H1 (cell line): ENCODE data around the gene ITPK1. TPM values are rescaled to one million over a fixed set of nuclear protein-coding genes. Genes with fewer than 3 reads are reported as not detected.

Experiments
- CTCF ChIA-PET: fragments of 300-600 bp; sonication (Branson Sonifier 250); formaldehyde crosslinking; loops from one replicate; lab custom pipeline; 2021; ENCODE audit not compliant: partially characterized antibody; lab: Charles Lee
- POLR2A ChIA-PET: fragments of 300-600 bp; sonication (Branson Sonifier 250); formaldehyde crosslinking; loops from one replicate; lab custom pipeline; 2021; ENCODE audit warnings: inconsistent platforms; ENCODE audit not compliant: partially characterized antibody; lab: Charles Lee
- DNase-seq, 2 experiments: peaks; one replicate each; pipeline versions ENCODE4 v3.0.0 to v3.0.0-alpha.2; 2010 to 2022; ENCODE audit warnings: low spot score in 2 of 2, low read depth in 1 of 2, mixed read lengths in 1 of 2
- FAIRE-seq: peaks from 2 replicates; lab custom pipeline; 2011; peaks lifted over from hg19 to GRCh38; lab: Jason Lieb, UNC
- H2AFZ ChIP-seq: 2 replicates; pipeline ENCODE4 v1.8.1; 2012; ENCODE audit warnings: low read length, inconsistent platforms
- H2AK5ac ChIP-seq: 2 replicates; pipeline ENCODE4 v1.6.1; 2013; ENCODE audit warnings: low read depth, low read length
- H2BK120ac ChIP-seq: replicated peaks from 2 replicates; pipeline ENCODE3; 2013; ENCODE audit warnings: low read depth, low read length, inconsistent platforms
- H2BK12ac ChIP-seq: 2 replicates; pipeline ENCODE4 v1.6.1; 2013; ENCODE audit warnings: low read depth, low read length
- H2BK15ac ChIP-seq: 2 replicates; pipeline ENCODE4 v1.6.1; 2013; ENCODE audit warnings: low read length
- H2BK20ac ChIP-seq: 2 replicates; pipeline ENCODE4 v1.6.1; 2013; ENCODE audit warnings: low read length
- H2BK5ac ChIP-seq: 2 replicates; pipeline ENCODE4 v1.6.1; 2013; ENCODE audit warnings: low read depth, low read length
- H3K14ac ChIP-seq: 2 replicates; pipeline ENCODE4 v1.6.1; 2013; ENCODE audit warnings: inconsistent platforms; ENCODE audit not compliant: insufficient read length
- H3K18ac ChIP-seq: 2 replicates; pipeline ENCODE4 v1.6.1; 2013; ENCODE audit warnings: low read length; ENCODE audit errors: extremely low read depth
- H3K23ac ChIP-seq: 2 replicates; pipeline ENCODE4 v1.6.1; 2013; ENCODE audit warnings: inconsistent platforms; ENCODE audit not compliant: insufficient read length
- H3K23me2 ChIP-seq: 2 replicates; pipeline ENCODE4 v1.6.1; 2013; ENCODE audit warnings: low read depth, low read length
- H3K27ac ChIP-seq: 2 replicates; pipeline ENCODE4 v1.6.1; 2011; ENCODE audit warnings: low read depth, low read length, inconsistent platforms
- H3K27me3 ChIP-seq, 4 experiments: replicated peaks in 1 of 4; 1 replicate in 1 of 4; 2 replicates in 3 of 4; pipeline versions ENCODE4 v1.6.1 to v1.8.1; 2011 to 2013; ENCODE audit warnings: low read length in 3 of 4, mild to moderate bottlenecking in 3 of 4, inconsistent platforms in 2 of 4, mixed read lengths in 2 of 4, moderate library complexity in 1 of 4; ENCODE audit not compliant: control insufficient read depth in 3 of 4, insufficient read depth in 3 of 4; ENCODE audit errors: extremely low read depth in 1 of 4
- H3K36me3 ChIP-seq, 4 experiments: 2 replicates each; pipeline versions ENCODE4 v1.6.1 to v1.8.1; 2011 to 2013; ENCODE audit warnings: mild to moderate bottlenecking in 4 of 4, low read length in 3 of 4, moderate library complexity in 2 of 4, control low read depth in 1 of 4, inconsistent platforms in 1 of 4; ENCODE audit not compliant: insufficient read depth in 4 of 4, control insufficient read depth in 2 of 4
- H3K4ac ChIP-seq: replicated peaks from 2 replicates; pipeline ENCODE3; 2013; ENCODE audit warnings: low read length, low read depth, mixed read lengths, inconsistent platforms; ENCODE audit not compliant: insufficient read length
- H3K4me1 ChIP-seq, 4 experiments: replicated peaks in 1 of 4; 1 replicate in 1 of 4; 2 replicates in 3 of 4; pipeline versions ENCODE4 v1.6.1 to v1.8.1; 2011 to 2013; ENCODE audit warnings: low read length in 3 of 4, inconsistent platforms in 2 of 4, mixed read lengths in 1 of 4; ENCODE audit not compliant: insufficient read depth in 4 of 4, control insufficient read depth in 3 of 4
- H3K4me2 ChIP-seq, 2 experiments: 2 replicates each; pipeline versions ENCODE4 v1.6.1 to v1.8.1; 2011 to 2013; ENCODE audit warnings: low read depth in 2 of 2, low read length in 2 of 2, control low read depth in 1 of 2, inconsistent platforms in 1 of 2, mild to moderate bottlenecking in 1 of 2; ENCODE audit not compliant: insufficient read depth in 1 of 2
- H3K4me3 ChIP-seq, 4 experiments: fragments of 200-600, 300-600 bp in 1 of 4; sonication (generic), shearing (Covaris generic), sonication (Bioruptor Twin) in 1 of 4; 2 replicates each; pipeline versions ENCODE4 v1.5.1 to v1.8.1; 2011 to 2016; ENCODE audit warnings: low read length in 4 of 4, low read depth in 3 of 4, control low read depth in 2 of 4, inconsistent platforms in 2 of 4, mild to moderate bottlenecking in 2 of 4, mixed read lengths in 1 of 4, moderate library complexity in 1 of 4; ENCODE audit not compliant: insufficient read depth in 2 of 4; ENCODE audit errors: extremely low read depth in 1 of 4
- H3K56ac ChIP-seq: replicated peaks from 2 replicates; pipeline ENCODE3; 2013; ENCODE audit warnings: low read depth, mild to moderate bottlenecking, mixed read lengths, low read length, inconsistent platforms; ENCODE audit not compliant: insufficient read length
- H3K79me1 ChIP-seq: 2 replicates; pipeline ENCODE4 v1.6.1; 2013; ENCODE audit warnings: low read depth, low read length, control low read depth
- H3K79me2 ChIP-seq, 2 experiments: 2 replicates each; pipeline versions ENCODE4 v1.6.1 to v1.8.1; 2012 to 2013; ENCODE audit warnings: low read length in 2 of 2, mild to moderate bottlenecking in 2 of 2, inconsistent platforms in 1 of 2; ENCODE audit not compliant: insufficient read depth in 2 of 2, control insufficient read depth in 1 of 2
- H3K9ac ChIP-seq, 4 experiments: replicated peaks in 1 of 4; 1 replicate in 1 of 4; 2 replicates in 3 of 4; pipeline versions ENCODE4 v1.6.1 to v1.8.1; 2011 to 2013; ENCODE audit warnings: low read depth in 3 of 4, low read length in 3 of 4, control low read depth in 2 of 4, mild to moderate bottlenecking in 2 of 4, moderate library complexity in 2 of 4, inconsistent platforms in 1 of 4; ENCODE audit errors: extremely low read depth in 1 of 4
- H3K9me3 ChIP-seq, 2 experiments: 2 replicates each; pipeline versions ENCODE4 v1.6.1 to v1.8.1; 2012 to 2013; ENCODE audit warnings: mild to moderate bottlenecking in 2 of 2, moderate library complexity in 2 of 2, control low read depth in 1 of 2, inconsistent platforms in 1 of 2, low read depth in 1 of 2, low read length in 1 of 2, mixed read lengths in 1 of 2; ENCODE audit not compliant: insufficient read depth in 2 of 2
- H4K20me1 ChIP-seq, 2 experiments: replicated peaks in 1 of 2; 2 replicates each; pipeline versions ENCODE3 to v1.8.1; 2011 to 2013; ENCODE audit warnings: inconsistent platforms in 2 of 2, low read length in 2 of 2, mild to moderate bottlenecking in 1 of 2; ENCODE audit not compliant: insufficient read depth in 2 of 2, control insufficient read depth in 1 of 2
- H4K5ac ChIP-seq: 2 replicates; pipeline ENCODE4 v1.6.1; 2013; ENCODE audit warnings: low read length, low read depth, mixed read lengths, inconsistent platforms; ENCODE audit not compliant: insufficient read length
- H4K8ac ChIP-seq: 2 replicates; pipeline ENCODE4 v1.8.0; 2013; ENCODE audit warnings: mild to moderate bottlenecking, moderate library complexity, low read length, inconsistent platforms; ENCODE audit not compliant: insufficient read depth; ENCODE audit errors: extremely low read depth
- H4K91ac ChIP-seq: replicated peaks from 2 replicates; pipeline ENCODE3; 2013; ENCODE audit warnings: low read length, mixed read lengths, inconsistent platforms; ENCODE audit not compliant: insufficient read length
- CTCF ChIP-seq, 3 experiments: IDR thresholded peaks; 1 replicate in 2 of 3; 2 replicates in 1 of 3; pipeline versions ENCODE4 v1.5.1 to v1.6.1; 2011; ENCODE audit warnings: low read length in 3 of 3, mild to moderate bottlenecking in 3 of 3, inconsistent platforms in 2 of 3, low read depth in 1 of 3, moderate library complexity in 1 of 3; ENCODE audit not compliant: insufficient read depth in 1 of 3; ENCODE audit errors: control extremely low read depth in 1 of 3
- GABPA ChIP-seq: IDR thresholded peaks from 2 replicates; pipeline ENCODE4 v1.6.1; 2011; ENCODE audit warnings: mild to moderate bottlenecking, low read length, moderate library complexity, borderline replicate concordance; ENCODE audit not compliant: insufficient read depth
- HDAC2 ChIP-seq, 2 experiments: fragments of 300-600 bp in 1 of 2; sonication (generic) in 1 of 2; IDR thresholded peaks; 2 replicates each; pipeline ENCODE4 v1.6.1; 2011 to 2012; ENCODE audit warnings: low read depth in 2 of 2, low read length in 2 of 2, mild to moderate bottlenecking in 2 of 2, moderate library complexity in 2 of 2, borderline replicate concordance in 1 of 2, inconsistent platforms in 1 of 2
- JUND ChIP-seq: IDR thresholded peaks from 2 replicates; pipeline ENCODE4 v1.6.1; 2011; ENCODE audit warnings: mild to moderate bottlenecking, improper control_type of control experiment, low read length
- KDM5A ChIP-seq: fragments of 200-600 bp; IDR thresholded peaks from 2 replicates; pipeline ENCODE4 v1.7.1; 2012; ENCODE audit warnings: mild to moderate bottlenecking, low read length, inconsistent platforms, mixed read lengths
- MAFK ChIP-seq: IDR thresholded peaks from 2 replicates; pipeline ENCODE4 v1.6.1; 2012; ENCODE audit warnings: low read depth, mild to moderate bottlenecking, improper control_type of control experiment, low read length
- RBBP5 ChIP-seq: IDR thresholded peaks from 2 replicates; pipeline ENCODE4 v1.7.1; 2012; ENCODE audit warnings: low read depth, mild to moderate bottlenecking, inconsistent platforms, low read length, moderate library complexity, borderline replicate concordance
- RXRA ChIP-seq: IDR thresholded peaks from 2 replicates; pipeline ENCODE4 v1.6.1; 2011; ENCODE audit warnings: low read depth, mild to moderate bottlenecking, low read length, moderate library complexity; ENCODE audit not compliant: insufficient read depth
- SIX5 ChIP-seq: IDR thresholded peaks from 2 replicates; pipeline ENCODE4 v1.6.1; 2011; ENCODE audit warnings: mild to moderate bottlenecking, low read depth, low read length
- YY1 ChIP-seq: IDR thresholded peaks from 2 replicates; pipeline ENCODE4 v1.6.1; 2011; ENCODE audit warnings: low read depth, mild to moderate bottlenecking, low read length
- WGBS, 2 experiments: shearing (Covaris generic) in 1 of 2; methylation state at CpG; one replicate each; pipeline versions ENCODE4 v1.1.6 to v1.1.7; 2013 to 2015; ENCODE audit warnings: low lambda C conversion rate in 2 of 2, mixed read lengths in 2 of 2, inconsistent platforms in 1 of 2, low coverage in 1 of 2, missing lambda C conversion rate in 1 of 2; ENCODE audit not compliant: insufficient replicate concordance in 2 of 2, insufficient coverage in 1 of 2, insufficient read length in 1 of 2; ENCODE audit errors: extremely low coverage in 1 of 2, missing lambda C conversion rate in 1 of 2; 5-methylcytosine and 5-hydroxymethylcytosine counted together
- polyA plus RNA-seq, 7 experiments: library from polyadenylated mRNA; depleted of rRNA in 3 of 7; stranded (reverse) in 5 of 7; unstranded in 2 of 7; fragments of >200 nt in 5 of 7; fragments of 200-250 nt in 2 of 7; gene quantifications; 1 replicate in 5 of 7; 2 replicates in 1 of 7; 4 replicates in 1 of 7; pipeline versions ENCODE4 v1.2.1 to v1.2.3, GENCODE V29; 2011 to 2013; ENCODE audit warnings: missing spikeins in 2 of 7, mixed read lengths in 2 of 7
- total RNA-seq: library from RNA; stranded (reverse); fragmentation: NEBNext Ultra II Directional; extraction: Animal tissue kit (Norgen Biotek cat#: 25700); gene quantifications from 2 replicates; pipeline ENCODE4 v1.2.1, GENCODE V29; 2021

The ITPK1 gene
- total and polyA plus RNA-seq, 2 of the 8 experiments (the other 6 are each of a cell fraction or from before 2014, with no cell fraction given): 108 to 143 TPM

DNA sequence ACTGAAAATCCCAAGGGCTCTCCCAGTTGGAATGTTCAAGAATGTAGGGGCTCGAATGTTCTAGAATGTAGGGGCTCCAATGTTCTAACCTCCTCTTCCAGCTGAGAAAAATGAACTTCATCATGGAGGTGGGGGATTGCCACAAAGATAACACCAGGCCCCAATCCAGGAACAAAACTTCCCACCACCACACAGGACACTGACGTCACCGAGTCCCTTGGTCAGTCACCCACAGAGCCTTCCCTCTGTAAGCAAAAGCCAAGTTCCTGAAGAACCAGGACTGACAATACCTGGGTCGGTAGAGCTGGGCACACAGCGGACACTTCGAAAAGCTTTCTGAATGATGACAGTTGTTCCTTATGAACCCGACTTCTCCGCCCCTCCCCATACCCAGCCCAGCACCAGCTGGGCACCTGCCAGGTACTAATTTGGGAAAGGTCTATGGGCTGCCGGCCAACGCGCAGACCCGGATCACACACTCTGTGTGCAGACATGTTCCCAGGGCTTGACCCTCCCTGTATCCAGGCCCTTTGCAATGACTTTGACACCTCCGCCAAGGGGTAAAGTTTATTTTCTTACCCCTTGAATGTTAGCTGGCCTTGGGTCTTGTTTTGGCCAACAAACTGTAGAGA lies 18.9 kb downstream of the ITPK1 start:
- Histone ChIP-seq H2BK5ac (no peak overlapping the region), H2BK120ac (no peak overlapping the region), H3K79me2 (peaks cover 4 to 95% of the 10 kb centered on the region in 2 experiments; a peak in 3 of 4 replicates), H2AFZ (no peak overlapping the region), H3K14ac (no peak overlapping the region), H2BK20ac (no peak overlapping the region), H3K4me2 (no peak overlapping the region), H2AK5ac (no peak overlapping the region), H3K79me1 (peaks cover 39% of the 10 kb centered on the region), H3K4me3 (no peak overlapping the region), H3K9ac (no peak overlapping the region), H3K9me3 (no peaks in the 10 kb centered on the region), H3K36me3 (no peaks in the 10 kb centered on the region), H2BK12ac (no peak overlapping the region), H3K23ac (no peak overlapping the region), H4K5ac (no peak overlapping the region), H4K20me1 (peaks cover 20 to 48% of the 10 kb centered on the region in 2 experiments), H3K4ac (no peak overlapping the region), H3K27ac (no peak overlapping the region), H4K91ac (no peak overlapping the region), H3K23me2 (no peaks in the 10 kb centered on the region), H4K8ac (no peak overlapping the region), H2BK15ac (no peak overlapping the region), H3K18ac (no peak overlapping the region), H3K4me1 (peaks cover 2 to 20% (median 5%) of the 10 kb centered on the region in 4 experiments), H3K56ac (no peak overlapping the region), H3K27me3 (no peaks in the 10 kb centered on the region)
- CTCF ChIA-PET: interaction anchor here (1.0 to 13.8 kb wide), 6 partner anchors 10 to 100 kb away, joined by 3 to 128 read pairs (median 11); no protein-coding TSS in a partner anchor
- 90% methylated on average over 13 of the region's 13 CpGs; no CpG with 5 or more reads in 1 of the 2 experiments for WGBS, 2 experiments
- no peak for DNase-seq
- POLR2A ChIA-PET: interaction anchor here (1.6 kb wide), 1 partner anchor 9 kb away, joined by 4 read pairs; no protein-coding TSS in a partner anchor
- no peak for FAIRE-seq
- no peak for TF ChIP-seq JUND
- no peak for TF ChIP-seq RBBP5
- TF ChIP-seq KDM5A: no peak
- no peak for TF ChIP-seq RXRA
- no peak for TF ChIP-seq HDAC2 (IDR thresholded peaks at IDR 0.05; ENCODE audit: borderline replicate concordance in 1 of 2, low read depth in 2 of 2, low read length in 2 of 2)
- no peak for TF ChIP-seq GABPA
- TF ChIP-seq YY1: no peak
- no peak for TF ChIP-seq MAFK
- no peak for TF ChIP-seq SIX5
- no peak for TF ChIP-seq CTCF (IDR thresholded peaks at IDR 0.05; ENCODE audit: control extremely low read depth in 1 of 3, insufficient read depth in 1 of 3, low read depth in 1 of 3, low read length in 3 of 3)
